Pulmonary artery endothelial cell (primary cell): ENCODE measurements around the gene SLC25A45. TPM values are rescaled to one million over a fixed set of nuclear protein-coding genes. Genes with fewer than 3 reads are reported as not detected.

Experiments used
- DNase-seq: peaks from one replicate; pipeline ENCODE4 v3.0.0-alpha.2; 2011; ENCODE audit warnings: low read depth, low spot score
- total RNA-seq: library from RNA; depleted of rRNA; stranded (reverse); fragments of >200 nt; gene quantifications from 2 replicates; pipeline ENCODE4 v1.2.3, GENCODE V29; 2014

Gene SLC25A45
- total RNA-seq, 1 donor from 2014 or later = 1.4 TPM

DNA sequence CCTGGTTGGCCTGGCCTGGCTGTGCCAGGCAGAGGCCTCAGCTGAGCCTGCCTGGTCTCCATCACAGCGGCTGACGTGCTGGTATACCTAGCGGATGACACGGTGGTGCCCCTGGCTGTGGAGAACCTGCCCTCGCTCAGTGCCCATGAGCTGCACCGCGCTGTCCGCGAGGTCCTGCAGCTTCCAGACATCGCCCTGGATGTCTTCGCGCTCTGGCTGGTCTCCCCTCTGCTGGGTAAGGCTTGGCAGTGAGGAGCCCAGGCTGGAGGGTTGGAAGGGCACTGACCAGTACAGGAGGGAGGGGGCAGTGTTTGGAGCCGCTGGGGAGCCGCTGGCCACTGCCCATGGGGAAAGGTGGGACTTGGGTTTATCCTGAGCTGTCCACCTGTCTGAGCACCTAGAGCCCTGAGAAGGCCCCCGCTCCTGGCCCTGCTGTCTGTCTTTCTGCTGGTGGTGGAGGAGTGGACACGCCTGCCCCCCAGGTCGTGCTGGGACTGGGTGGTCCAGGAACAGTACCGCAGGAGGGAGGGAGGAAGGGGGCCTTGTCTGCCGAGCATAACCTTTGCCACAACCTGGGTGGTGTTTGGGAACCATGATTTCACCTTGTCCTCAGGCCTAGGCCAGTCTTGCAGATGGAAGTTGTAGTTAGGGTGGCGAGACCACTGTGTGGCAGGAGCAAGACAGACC is 7.0 kb upstream of the SLC25A45 start:
- DNase-seq = no peak

DNA sequence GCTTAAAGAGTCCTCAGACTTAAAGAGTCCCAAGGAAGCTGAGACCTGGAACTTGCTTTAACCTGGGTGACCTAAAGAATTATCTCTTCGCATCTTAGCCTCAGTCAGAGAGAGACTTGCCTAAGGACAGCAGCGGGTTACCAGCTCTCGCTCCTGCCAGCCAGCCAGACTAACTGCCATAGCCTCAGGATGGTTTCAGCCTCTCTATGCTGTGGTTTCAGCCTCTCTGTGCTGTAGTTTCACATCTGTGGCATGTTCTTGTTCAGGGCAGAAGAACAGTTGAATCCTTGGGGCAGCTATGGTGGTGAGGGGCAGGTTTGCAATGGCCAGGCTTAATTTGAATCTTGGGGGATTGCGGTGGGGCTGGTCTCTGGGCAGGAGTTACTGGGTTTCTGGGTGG is 6.3 kb upstream of the SLC25A45 start:
- no peak for DNase-seq

DNA sequence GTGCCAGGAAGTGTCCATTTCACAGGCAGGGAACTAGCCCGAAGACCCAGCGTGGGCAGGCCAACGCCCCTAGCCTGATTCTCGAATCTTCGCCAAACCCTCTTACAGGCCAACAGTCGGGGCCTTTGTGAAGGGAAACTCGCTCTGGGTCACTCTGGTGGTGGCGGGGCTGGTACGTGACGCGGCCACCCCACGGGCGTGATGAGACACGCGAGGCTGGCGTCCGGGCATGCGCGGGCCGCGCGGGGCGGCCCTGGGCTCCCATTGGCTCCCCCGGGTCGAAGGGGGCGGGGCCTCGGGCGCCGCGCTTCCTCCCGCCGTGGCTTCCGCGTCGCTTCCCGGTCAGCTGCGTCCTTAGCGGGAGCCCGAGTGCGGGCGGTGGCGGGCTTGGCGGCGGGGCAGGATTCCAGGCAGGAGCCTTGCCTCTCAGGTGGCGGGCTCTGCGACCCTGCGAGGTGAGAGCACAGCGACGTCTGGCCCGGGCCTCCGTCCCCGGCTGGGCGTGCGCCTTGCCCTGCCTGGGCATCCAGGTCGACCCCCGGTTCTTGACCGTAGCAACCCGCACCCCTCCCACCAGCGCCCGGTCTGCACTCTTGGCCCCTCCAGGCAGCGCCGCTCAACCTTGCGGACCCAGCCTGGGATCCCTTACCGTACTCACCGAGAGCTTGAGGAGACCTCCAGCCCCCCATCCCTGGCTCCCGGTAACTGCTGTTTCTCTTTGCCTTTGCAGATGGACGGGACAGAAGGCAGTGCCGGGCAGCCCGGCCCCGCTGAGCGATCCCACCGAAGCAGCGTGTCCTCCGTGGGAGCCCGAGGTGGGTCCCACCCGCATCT is 4.1 kb upstream of the SLC25A45 start, which contains the start of gene FRMD8:
FRMD8 (plus strand) TSS at position 331 of the 834 bp plus-strand sequence; CDS start at position 731, 400 bp downstream.
- no peak for DNase-seq

DNA sequence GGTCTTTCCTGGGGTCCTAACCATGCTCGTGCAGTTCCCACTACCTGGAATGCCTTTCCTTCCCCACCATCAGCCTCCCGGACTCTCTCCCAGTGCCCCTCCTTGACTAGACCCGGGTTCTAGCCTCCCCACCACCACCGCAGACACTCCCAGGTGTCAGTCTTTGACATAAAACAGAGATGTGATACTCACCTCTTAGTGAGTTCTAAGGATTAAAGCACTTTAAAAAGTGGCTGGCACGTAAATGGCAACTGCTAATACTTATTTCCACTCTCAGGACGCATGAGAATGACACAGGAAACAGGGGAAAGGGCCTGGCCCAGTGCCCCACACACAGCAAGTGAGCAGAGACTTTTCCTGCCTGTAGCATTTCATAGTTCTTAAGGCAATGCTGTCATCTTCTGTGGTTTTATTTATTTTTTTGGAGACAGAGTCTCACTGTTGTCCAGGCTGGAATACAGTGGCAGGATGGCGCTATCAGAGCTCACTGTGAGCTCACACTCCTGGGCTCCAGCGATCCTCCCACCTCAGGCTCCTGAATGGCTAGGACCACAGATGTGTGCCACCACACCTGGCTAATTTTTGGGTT is 1.9 kb upstream of the SLC25A45 start:
- DNase-seq = no peak

DNA sequence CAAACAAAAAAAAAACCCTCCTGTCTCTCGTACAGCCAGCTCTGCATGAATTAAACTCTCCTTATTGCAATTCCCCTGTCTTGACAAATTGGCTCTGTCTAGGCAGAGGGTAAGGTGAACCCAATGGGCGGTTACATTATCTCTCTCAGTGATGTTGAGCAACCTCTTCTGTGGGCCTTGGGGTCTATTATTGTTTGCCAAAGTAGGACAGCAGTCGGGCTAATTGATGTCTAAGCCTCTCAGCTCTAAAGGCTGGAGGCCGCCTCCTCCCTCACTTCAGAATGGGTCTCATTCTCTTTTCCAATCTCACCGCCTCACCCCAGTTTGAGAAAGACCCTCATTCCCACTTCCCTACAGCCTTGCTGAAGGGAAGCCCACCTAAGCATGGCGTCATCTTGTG is 1.3 kb upstream of the SLC25A45 start:
- no peak for DNase-seq

DNA sequence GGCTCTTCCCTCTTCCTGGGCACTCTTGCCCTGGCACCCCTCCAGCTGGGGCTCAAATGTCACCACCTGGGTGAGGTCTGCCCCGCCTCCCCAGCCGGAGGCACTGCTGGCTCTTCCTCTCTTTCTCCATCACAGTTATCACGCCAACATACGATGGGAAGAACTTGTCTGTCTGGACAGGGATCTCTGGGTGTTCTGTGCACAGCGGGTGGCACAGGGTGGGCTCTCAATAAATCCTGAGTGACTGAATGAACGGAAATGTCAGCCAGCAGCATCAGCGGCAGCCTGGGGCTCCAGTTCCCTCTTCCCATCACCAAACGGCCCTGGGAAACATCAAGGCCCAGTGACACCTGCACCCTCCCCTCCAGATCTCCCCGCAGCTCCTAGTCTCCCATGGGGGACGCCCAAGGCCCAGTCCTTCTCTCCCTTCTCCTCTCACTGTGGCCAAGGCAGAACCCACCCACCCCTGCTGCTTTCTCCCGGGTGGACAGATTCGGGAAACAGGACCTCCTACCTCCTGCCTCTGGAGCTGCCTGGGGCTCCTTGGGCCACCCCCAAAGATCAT is 440 bp upstream of the SLC25A45 start:
- DNase-seq = no peak

DNA sequence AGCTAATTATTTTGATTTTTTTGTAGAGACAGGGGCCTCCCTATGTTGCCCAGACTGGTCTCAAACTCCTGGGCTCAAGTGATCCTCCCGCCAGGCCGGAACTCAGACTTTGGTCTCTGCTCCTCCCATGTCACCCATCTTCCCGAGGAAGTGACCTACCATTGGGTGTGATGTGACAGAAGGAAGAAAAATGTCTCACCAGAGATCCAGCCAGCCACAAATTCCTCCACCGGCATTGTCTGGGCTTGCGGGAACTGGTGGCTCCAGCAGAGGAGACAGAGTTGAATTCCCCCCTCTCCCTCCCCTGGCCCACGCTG is 772 bp downstream of the SLC25A45 start:
- no peak for DNase-seq

DNA sequence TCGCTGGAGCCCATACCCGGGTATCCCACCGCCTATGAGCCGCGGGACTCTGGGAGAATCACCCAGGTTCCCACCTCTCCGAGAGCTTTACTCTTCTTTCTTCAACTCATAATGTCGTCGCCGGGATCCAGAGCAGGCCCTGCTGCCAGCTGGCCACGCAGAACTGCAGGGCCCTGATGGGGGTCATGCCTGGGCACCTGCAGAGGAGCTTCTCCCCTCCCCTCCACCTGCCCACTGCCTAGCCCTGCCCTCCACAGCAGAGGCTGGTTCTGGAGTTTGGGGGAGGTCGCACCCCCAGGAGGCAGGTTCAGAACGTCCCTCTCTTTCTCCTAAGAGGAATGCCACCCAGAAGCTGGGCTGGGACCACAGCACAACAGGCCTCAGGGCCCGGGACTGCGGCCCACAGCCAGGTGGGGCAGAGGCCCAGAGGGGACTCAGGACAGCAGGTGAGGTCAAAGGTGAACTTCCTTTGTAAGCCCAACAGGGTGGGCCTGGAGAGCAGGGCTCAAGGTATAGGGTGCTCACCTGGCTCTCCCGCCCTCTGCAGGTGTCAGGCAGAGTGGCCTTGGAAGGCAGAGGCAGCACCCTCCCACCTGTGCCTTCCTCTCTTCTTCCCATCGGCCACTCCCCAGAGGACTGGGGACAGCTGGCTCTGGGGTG is 1.9 kb downstream of the SLC25A45 start:
- DNase-seq = no peak

DNA sequence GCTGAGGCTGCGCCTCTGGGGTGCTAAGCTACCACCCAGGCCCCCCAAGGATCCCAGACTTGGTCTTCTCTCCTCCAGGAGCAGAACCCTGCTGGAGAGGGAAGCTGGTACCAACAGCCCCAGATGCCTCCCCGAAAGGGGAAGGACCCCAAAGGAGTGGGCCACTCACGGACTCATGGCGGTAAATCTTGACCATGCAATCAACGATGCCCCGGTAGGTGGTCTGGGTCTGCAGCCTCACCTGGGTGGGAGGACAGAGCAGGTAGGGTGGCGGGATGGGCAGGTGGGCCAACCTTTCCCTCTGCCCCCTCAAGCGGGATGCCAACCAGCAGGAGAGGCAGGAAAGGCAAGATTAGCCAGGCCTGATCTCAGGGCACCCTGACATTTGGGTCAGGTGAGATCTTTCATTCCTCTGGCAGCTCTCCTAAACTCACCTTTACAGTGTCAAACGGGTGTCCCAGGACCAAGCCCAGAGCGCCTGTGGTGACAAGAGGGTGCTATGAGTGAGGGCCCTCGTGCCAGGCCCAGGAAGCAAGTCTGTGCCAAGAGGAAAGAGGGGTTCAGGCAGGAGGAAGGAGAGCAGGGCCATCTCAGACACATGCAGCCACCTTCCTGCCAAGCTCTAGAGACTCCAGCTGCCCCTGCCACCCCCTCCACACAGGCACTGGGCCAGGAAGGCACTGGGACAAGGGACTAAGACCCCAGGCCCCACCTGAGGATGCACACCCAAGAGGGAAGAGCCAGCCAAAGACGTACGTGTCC is 2.6 kb downstream of the SLC25A45 start:
- DNase-seq = no peak

DNA sequence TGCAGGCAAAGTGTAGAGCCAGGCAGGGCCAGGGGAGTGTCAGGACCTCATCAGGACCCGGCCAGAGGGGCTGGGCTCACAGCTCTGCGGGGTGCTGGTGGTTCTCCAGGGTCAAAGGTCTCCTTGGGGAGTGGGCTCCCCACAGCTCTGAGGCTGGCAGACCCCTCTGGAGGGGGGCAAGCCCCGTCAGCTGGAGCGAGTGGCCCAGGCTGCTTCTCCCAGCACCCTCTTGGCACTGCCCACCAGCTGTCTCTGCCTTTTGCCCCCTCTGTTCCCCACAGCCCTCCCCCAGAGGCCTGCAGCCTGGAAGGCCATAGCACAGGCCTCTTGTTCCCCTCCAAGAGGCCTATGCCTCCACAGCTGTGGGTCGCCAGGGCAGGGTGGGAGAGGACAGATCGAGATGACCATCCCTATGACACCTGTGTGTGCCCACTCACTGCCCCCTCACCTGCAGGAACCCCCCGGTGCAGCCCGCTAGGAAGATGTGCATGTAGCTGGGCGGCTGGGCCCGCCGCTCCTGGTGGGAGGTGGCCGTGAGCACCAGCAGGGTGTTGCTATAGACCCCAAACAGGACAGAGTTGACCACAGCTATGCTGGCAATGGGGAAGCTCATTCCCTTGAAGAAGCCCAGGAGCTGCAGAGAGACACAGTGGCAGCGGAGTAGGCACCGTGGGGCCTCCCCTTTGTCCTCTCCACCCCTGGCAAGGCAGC is 3.4 kb downstream of the SLC25A45 start:
- DNase-seq = no peak

DNA sequence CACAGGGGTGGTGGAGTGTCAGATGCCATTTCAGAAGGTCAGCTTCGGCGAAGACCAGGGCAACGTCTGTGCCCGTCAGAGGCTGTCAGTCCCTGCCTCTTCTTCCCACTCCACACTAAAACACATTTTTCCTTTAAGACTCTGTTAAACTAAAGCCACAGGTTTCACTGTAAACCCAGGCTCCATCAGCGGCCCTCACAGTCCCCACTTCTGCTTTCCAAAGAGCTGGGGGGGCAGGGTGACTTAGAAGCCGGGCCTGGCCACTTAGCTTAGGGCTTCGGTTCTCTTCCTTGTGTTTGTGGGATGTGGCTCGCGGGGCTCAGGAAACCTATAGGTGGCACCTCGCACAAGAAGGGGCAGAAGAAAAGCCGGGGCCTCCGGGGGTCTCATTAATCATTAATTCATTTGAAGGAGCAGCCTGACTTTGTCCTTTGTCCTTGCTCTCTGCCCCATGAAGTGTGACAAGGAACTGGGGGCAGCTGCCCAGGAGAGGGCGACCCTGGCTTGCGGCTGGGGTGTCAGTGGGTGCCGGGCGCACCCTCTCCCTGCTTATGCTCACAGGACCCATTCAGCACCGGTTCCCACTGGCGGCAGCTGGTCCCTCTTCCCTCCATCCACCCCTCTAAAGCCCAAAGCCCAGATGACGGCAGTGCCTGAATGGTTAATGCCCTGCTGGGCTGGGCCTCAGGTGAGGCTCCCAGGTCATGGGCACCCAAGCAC is 4.1 kb downstream of the SLC25A45 start:
- DNase-seq = no peak

DNA sequence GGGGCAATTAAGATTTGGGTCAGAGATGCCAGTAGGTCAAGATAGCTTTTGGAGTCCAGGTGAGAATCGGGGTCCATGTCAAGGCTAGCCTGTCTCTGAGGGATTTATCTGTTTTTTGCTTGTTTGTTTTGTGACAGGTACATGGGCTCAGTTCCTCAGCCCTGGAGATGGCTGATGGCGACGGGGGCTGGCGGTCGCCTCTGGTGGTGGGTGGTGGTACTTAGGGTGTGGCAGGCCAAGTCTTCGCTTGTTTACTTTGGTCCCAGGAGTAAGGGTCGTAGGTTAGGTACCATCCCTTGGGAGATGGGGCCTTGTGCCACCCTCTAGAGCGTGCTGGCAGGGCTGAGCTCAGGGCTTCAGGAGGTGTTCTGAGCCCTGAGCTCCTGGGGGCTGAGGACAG is 4.7 kb downstream of the SLC25A45 start:
- DNase-seq = no peak

DNA sequence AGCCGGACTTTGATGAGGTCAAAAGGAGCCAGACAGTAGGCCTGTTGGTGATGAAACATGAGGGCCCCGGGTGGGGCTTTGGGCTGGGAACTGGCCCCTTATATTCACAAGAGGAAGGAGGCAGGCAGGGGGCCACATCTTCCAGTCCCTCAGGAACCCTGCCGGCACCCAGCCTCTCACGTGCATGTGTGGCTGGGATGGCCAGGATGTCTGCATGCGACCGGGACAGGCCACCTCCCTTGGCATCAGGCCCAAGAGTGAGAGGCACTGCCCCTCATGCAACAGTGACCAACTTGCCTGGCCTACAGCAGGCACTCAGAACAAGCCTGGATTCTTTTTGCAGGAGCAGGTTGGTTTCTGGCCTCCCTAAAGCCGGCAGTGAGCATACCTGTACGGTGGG is 5.4 kb downstream of the SLC25A45 start:
- no peak for DNase-seq

DNA sequence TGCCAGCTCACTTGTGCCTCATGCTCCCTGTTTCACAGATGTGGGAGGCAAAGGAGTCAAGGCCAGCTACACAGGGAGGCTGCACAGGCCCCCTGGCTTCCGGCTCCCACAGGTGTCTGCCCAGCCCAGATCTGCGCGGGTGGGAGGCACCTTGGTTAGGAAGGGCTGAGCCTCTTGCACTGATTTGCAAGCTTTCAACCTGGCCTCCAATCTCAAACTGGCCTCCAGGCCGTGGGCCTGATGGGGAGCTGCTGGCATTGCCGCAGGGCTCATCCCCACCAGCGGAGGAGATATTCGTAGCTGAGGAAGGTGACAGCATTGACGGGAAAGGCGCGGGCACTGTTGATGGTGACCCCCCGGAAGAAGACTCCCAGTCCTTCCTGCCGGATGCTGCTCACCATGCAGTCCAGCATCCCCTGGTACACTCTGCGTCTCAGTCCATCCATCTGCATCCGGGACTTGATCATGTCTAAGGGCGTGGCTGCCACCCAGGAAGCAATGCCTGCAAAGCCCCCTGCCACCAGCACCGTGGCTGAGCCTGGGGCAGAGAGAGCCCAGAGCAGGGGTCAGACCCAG is 6.2 kb downstream of the SLC25A45 start:
- DNase-seq = no peak

DNA sequence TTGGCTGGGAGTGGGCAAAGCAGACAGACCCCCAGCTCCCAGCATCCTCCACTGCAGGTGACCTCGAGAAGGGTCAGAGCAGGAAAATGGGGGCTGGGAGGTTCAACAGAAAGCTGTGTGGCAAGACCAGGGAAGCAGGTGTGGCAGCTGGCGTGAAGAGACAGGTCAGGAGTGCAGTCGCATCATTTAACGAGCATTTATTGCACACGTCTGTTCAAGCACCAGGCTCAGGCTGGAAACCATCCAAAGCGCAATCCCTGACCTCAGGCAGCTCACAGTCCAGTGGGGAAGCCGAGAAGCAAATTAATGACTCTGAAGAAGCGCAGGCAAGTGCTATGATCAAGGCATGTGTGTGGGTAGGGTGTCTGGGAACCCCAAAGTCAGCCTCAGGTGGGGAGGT is 7.4 kb downstream of the SLC25A45 start:
- no peak for DNase-seq

DNA sequence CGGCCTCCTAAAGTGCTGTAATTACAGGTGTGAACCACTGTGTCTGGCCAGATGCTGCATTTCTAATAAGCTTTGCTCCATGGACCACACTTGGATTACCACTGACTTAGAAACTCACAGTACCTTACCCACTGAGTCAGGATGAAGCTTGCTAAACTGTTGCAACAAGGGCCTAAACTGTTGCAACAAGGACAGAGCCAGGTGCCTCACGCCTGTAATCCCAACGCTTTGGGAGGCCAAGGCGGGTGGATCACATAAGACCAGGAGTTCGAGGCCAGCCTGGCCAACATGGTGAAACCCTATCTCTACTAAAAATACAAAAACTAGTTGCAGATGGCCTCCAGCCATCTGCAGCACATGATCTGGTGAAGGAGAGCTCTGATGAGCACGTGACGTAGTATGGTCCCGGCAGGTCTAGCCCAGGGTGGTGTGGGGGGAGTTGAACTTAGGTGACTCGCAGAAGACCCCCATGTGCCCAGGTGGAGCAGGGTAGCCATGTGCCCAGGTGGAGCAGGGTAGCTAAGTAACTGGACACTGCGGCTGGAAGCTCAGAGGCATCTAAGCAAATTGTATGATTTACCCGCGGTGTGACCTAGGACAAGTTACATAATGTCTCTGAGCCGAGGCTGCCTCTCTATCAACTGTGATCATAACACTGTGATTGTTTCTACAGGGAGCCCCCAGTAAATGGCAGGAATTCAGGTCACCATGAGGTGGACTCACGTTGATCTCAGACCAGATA is 8.4 kb downstream of the SLC25A45 start:
- DNase-seq = no peak

DNA sequence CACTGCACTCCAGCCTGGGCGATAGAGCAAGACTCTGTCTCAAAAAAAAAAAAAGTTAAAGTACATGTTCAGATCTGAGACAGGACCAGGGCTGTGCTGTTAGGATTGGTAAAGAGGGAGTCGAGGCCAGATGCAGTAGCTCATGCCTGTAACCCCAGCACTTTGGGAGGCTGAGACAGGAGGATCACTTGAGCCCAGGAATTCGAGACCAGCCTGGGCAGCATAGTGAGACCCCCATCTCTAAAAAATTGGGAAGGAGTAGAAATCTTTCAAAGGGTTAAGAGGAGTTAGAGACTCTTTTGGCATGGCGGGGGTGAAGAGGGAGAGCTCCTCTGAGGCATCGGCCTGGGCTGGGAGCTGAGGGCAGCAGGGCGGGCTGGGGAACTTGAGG is 11.8 kb downstream of the SLC25A45 start:
- no peak for DNase-seq

DNA sequence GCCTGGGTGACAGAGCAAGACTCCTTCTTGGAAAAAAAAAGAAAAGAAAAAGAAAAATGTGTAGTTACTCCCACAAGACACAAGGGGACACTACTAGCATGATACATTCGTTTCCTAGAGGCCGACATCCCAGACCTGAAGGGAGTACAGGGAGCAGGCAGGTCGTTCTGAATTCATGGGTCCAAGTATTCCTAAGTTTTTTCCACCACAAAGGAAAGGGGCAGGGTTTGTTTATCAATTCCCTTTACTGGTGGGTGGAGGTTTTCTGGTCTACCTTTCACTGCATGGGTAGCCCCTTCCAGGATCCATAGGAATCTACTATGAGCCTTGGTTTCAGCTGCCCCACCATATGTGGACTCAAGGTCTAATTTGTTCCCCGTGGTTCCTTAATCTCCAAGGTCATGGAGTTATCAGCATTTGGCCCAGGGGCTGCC is 16.1 kb downstream of the SLC25A45 start:
- DNase-seq = no peak

DNA sequence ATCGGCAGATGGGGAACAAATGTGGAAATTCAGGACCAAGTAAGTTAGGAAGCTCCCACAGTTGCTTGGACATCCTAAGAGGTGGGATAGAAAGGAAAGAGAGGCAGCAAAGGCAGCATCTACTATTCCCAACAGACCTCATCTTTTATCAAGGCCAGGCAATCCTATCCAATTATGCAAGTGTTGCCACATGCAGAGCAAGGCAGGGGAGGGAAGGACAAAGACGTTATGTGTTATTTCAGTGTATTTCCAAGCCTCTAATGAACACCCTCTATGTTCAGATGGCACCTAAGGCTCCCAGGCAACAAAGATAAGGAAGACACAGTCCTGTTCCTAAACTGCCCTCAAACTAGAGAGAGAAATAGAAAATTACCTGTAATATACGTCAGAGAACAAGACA is 18.7 kb downstream of the SLC25A45 start:
- no peak for DNase-seq
